HG03469 (cell line): ENCODE measurements around the gene TMEM60.

Experiments
- ATAC-seq: cut with Tn5 transposase; IDR thresholded peaks from one replicate; pipeline ENCODE4 v1.9.1; 2021; ENCODE audit warnings: mild to moderate bottlenecking, moderate library complexity, moderate number of reproducible peaks; ENCODE audit not compliant: unreplicated experiment

Gene TMEM60

DNA sequence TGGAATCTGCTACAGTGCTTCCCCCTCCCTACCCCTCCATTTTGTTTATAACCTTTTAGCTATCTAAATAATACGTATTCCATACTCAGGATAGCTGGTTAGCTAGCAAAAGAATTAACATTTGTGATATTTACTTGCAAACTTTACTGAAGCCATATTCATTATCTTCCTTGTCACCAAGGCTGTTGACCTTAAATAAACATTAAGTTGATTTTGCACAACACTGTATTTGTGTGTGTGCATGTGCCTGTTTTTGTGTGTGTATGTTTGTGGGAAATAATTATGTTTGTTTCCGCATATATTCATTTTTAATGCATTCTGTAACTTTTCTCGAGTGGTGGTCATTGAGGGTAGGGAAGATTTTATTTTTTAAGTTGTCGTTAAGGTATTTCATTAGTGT is 15.9 kb downstream of the TMEM60 start:
- no peak for ATAC-seq

DNA sequence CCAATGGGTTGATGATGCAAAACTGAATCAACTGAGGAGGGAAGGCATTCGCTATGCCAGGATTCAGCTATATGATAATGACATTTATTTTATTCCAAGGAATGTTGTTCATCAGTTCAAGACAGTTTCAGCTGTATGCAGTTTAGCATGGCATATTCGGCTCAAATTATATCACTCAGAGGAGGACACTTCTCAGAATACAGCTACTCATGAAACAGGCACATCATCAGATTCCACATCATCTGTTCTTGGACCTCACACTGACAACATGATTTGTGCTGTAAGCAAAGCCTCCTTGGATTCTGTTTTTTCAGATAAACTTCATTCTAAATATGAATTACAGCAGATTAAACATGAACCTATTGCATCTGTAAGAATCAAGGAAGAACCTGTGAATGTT is 19.7 kb downstream of the TMEM60 start:
- no peak for ATAC-seq

- no peak for ATAC-seq
Observed at GRCh38 chr7:77771901-77772300, 26.3 kb downstream of the TMEM60 start.

DNA sequence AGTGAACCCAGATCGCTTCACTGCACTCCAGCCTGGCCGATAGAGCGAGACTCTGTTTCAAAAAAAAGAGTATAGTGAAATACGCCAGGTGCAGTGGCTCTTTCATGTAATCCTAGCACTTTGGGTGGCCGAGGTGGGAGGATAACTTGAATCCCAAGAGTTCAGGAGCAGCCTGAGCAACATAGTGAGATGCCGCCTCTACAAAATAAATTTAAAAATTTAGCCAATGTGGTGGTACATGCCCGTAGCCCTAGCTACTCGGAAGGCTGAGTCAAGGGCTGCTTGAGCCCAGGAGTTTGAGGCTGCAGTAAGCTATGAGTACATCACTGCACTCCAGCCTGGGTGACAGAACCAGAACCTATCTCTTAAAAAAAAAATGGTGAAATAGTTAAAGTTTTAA is 27.9 kb downstream of the TMEM60 start:
- ATAC-seq: no peak

DNA sequence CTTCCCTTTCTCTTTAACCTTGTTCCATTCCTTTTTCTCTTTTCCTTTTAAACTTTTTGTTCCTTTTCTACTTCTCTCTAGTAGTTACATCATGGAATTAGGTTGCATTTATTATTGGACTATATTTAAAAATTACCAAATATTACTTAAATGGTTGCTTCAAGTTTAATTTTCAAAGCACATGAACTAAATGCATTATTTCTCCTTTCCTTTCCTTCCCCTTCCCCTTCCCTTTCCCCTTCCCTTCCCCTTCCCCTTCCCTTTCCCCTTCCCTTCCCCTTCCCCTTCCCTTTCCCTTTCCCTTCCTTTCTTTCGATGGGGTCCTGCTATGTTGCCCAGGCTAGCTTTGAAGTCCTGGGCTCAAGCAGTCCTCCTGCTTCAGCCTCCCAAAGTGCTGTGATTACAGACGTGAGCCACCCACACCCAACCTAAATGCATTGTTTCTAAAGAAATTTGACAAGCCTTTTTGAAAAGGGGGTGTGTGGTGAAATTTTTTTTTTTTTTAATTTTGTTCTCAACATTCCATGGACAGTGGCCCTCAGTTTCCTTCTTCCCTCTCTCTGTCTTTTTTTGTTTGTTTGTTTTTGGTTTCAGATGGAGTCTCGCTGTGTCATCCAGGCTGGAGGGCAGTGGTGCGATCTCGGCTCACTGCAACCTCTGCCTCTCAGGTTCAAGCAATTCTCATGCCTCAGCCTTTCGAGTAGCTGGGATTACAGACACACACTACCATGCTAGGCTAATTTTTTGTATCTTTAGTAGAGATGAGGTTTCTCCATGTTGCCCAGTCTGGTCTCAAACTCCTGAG is 31.2 kb downstream of the TMEM60 start:
- no peak for ATAC-seq

GRCh38 chr7:77765906-77766800 is 32.1 kb downstream of the TMEM60 start:
- ATAC-seq: no peak

DNA sequence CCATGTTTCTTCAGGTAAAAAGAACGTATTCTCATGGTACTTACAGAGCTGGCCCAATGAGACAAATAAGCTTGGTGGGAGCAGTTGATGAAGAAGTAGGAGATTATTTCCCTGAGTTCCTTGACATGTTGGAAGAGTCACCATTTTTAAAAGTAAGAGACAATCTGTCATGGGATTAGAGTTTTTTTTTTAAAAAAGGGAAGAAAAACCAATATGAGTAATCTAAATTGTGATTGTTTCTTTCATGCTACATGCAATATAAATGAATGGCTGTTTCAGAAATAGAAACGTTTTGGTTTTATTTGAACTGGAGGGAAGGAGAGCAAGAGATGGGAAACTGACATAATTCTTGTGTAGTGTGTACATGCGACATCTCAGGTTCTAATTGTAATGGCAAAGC is 32.8 kb downstream of the TMEM60 start:
- ATAC-seq: no peak

GRCh38 chr7:77760809-77761453 is 37.3 kb downstream of the TMEM60 start:
- ATAC-seq: no peak

DNA sequence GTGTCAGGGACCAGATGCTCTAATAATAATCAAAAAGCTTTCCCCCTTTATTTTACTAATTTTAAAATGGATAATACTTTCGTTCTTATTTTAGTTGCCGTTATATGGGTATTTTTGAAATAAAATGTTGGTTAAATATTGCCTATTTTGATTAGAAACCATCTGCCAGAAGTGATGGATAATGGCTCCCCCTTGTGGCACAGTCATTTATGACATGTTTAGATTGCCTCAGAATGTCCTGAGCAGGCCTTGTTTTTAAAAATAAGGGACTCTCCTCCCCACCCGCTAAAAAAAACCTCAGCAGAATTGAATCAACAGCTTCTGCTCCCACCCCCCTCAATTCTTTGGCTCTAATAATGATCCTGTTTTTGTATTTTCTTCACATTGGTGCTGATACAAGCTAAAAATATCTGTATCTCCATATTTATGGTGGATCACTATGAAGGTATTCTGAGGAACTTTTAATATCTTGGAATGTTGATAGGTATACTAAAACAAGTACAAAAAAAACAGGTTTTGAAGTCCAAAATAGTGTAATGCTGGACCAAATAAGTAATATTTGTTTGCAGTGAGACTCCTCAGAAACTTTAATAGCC is 38.8 kb downstream of the TMEM60 start:
- ATAC-seq: no peak

- ATAC-seq: peak; percentile 90
Observed at GRCh38 chr7:77757589-77757988, 40.6 kb downstream of the TMEM60 start.

- no peak for ATAC-seq
Observed at GRCh38 chr7:77753173-77753572, 45.1 kb downstream of the TMEM60 start.

DNA sequence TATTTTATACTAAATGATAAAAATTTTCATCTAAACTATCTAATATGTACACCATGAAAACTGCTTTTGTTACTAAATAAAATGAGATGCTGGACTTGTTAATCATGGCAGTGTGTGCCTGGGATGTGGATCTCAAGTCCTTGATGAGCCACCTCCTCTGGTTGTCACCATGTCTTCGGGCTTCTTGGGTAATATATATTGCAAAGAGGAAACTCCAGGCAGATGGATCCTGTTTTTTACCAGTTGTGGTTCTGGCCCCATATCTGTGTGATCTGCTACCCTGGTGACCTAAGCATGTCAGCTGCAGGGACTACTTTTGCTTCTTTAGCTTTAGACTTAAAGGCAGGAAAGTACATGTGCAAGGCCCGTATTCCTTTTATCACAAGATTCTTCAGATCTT is 46.2 kb downstream of the TMEM60 start:
- ATAC-seq: no peak

DNA sequence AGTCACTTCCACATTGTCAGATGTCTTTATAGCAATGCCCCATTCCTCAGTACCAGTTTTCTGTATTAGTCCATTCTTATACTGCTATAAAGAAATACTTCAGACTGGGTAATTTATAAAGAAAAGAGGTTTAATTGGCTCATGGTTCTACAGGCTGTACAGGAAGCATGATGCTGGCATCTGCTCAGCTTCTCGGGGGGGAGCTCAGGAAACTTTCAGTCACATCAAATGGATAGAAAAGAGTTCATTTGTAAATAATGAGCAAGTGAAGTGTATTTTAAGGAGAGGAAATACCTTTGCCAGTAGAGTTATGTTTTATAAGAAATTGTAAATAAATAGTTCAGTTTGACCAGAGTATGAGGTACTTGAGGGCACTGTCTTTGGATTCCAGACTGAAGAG is 50.5 kb downstream of the TMEM60 start:
- no peak for ATAC-seq

DNA sequence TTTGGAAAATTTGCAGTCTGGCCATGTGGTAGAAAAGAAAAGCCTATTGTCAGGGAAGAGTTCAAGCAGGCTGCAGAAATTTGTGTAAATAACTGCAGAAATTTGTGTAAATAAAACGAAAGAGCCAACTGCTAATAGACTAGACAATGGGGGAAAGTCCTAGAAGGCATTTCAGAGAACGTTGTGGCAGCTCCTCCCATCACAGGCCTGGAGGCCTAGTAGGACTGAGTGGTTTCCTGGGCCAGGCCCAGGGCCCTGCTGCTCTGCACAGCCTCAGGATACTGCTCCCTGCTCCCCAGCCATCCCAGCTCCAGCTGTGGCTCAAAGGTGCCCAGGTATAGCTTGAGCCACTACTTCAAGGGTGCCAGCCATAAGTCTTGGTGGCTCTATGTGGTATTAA is 51.1 kb downstream of the TMEM60 start:
- no peak for ATAC-seq

GRCh38 chr7:77746824-77747165 is 51.4 kb downstream of the TMEM60 start:
- ATAC-seq: no peak

DNA sequence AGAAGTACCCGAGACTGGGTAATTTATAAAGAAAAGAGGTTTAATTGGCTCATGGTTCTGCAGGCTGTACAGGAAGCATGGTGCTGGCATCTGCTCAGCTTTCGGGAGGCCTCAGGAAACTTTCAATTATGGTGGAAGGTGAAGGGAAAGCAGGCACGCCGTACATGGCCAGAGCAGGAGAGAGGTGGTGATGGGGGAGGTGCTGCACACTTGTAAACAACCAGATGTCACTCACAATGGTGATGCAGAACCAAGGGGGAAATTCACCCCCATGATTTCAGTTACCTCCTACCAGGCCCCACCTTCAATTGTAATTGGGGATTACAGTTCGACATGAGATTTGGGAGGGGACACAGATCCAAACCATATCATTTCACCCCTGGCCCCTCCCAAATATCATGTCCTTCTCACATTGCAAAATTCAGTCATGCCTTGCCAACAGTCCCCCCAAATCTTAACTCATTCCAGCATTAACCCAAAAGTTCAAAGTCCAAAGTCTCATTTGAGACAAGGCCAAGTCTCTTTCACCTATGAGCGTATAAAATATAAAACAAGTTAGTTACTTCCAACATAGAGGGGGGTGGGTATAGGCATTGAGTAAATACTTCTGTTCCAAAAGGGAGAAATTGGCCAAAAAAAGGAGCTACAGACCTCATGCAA is 51.9 kb downstream of the TMEM60 start:
- ATAC-seq: no peak

- ATAC-seq: no peak
Observed at GRCh38 chr7:77745746-77746145, 52.5 kb downstream of the TMEM60 start.
